Stimulated activated naive CD4-positive, alpha-beta T cell (primary cell): ENCODE data around the gene ANKRD33B.
"Not testable (repeated sequence)": the region's sequence is repeated elsewhere in the genome, so short reads cannot be mapped to it uniquely, and the experiment has no call there.

Experiments used
- DNase-seq, 6 experiments: peaks; one replicate each; lab custom pipeline; 2025; lab: John Stamatoyannopoulos, UW

The ANKRD33B gene

DNA sequence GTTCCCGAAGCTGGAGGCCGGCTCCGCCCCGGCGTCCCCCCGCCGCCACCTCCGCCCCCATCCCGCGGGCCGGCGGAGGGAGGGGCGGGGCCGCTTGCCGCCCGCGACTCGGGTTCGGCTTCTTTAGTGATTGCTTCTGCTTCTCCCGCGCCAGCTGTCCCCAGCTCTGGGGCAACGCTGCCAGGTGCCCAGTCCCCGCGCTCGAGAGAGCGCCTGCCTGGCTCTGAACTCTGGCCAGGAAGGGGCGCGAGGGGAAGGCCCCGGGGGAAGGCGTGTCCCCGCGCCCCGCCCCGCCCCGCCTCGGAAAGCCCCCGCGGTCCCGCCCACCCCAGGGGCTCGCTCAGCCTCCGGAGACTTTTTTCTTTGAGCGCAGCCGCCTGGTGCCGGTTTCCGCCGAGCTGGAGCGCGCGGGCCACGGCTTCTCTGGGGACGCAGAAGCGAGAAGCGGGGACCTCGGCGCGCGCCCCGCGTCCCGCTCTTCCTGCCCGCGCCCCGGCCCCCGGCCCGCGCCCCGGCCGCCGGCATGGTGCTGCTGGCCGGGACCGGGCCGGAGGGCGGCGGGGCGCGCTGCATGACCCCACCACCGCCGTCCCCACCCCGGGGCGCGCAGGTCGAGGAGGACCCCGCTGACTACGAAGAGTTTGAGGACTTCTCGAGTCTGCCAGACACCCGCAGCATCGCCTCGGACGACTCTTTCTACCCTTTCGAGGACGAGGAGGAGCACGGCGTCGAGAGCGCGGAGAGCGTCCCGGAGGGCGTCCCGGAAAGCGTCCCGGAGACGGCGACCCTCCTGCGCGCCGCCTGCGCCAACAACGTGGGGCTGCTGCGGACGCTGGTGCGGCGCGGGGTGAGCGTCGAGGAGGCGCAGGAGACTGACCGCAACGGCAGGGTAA lies at the start of gene ANKRD33B:
TSS of gene ANKRD33B (plus strand) at position 126 of the 893 bp plus-strand sequence. CDS start at position 524, 398 bp downstream.
- DNase-seq: peak; percentile 45 to 74 (median 64)

DNA sequence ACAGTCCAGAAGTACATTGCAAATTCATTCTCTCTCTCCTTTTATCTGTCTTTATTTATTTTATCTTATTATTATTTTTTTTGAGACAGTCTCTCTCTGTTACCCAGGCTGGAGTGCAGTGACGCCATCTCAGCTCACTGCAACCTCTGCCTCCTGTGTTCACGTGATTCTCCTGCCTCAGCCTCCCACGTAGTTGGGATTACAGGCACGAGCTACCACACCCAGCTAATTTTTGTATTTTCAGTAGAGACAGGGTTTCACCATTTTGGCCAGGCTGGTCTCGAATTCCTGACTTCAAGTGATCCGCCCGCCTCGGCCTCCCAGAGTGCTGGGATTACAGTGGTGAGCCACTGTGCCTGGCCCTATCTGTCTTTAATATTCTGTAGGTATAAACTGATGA lies 49.3 kb upstream of the ANKRD33B start:
- not testable (repeated sequence) for DNase-seq

DNA sequence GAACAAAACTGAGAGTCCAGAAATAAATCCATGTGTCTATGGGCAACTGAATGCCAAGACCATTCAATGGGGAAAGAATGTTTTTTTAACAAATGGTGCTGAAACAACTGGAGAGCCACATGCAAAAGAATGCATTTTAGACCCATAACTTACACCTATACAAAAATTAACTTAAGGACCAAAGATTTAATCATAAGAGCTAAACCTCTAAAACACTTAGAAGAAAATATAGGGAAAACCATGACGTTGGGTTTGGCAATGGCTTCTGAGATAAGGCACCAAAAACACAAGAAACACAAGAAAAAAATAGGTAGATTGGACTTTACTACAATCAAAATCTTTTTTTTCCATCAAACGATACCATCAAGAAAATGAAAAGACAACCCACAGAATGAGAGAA lies 48.4 kb upstream of the ANKRD33B start:
- DNase-seq: no peak

DNA sequence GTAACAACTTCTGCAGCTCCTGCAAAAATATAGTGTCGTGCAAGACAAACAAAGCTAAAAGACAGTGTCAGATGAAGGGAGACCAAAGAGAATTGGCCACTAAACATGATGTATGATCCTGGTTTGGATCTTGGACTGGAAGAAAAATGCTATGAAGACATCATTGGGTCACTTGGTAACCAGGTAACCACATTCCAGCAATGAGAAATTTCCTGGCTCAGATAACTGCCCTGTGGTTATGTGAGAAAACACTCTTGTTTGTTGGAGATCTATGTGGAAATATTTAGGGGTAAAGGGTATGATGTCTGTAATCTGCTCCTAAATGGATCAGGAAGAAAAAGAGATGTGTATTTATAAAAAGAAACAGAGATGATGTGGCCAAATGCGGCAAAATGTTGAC lies 45.5 kb upstream of the ANKRD33B start:
- DNase-seq: no peak

DNA sequence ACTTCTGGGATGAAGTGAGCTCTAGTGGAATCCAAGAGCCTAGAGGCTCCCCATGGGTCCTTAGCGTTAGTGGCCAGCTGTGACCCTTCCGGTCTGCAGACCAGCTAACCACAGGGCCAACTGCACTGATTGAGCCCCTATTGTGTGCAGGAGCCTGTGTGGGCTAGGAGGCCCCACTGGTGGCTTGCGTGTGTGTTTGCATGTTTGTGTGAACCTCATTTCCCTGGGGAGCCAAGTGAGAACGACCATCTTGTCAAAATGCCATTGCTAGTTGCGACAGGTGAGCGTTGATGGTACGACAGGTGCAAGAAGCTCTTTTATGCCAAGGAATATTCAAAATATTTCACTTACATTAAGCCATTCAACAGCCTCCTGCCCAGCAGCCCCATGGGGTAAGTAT lies 44.1 kb upstream of the ANKRD33B start:
- DNase-seq: no peak

DNA sequence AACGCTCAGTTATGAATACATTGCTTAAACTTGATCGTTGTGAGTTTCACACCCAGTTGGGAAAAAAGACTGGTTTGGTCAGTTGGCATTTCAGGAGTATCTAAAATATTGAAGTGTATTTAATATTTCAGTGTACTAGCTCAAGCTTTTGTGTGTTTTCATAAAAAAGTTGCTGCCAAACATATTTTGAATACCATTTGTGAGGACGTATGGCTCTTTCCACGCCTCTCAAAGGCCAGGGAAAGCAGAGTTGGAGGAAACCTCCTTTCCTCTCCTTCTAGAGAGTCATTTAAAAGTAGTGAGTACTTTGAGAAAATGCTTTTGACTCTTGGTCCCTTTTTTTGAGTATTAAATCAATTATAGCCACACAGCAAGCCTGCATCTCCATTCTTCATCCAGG lies 43.2 kb upstream of the ANKRD33B start:
- DNase-seq: no peak

DNA sequence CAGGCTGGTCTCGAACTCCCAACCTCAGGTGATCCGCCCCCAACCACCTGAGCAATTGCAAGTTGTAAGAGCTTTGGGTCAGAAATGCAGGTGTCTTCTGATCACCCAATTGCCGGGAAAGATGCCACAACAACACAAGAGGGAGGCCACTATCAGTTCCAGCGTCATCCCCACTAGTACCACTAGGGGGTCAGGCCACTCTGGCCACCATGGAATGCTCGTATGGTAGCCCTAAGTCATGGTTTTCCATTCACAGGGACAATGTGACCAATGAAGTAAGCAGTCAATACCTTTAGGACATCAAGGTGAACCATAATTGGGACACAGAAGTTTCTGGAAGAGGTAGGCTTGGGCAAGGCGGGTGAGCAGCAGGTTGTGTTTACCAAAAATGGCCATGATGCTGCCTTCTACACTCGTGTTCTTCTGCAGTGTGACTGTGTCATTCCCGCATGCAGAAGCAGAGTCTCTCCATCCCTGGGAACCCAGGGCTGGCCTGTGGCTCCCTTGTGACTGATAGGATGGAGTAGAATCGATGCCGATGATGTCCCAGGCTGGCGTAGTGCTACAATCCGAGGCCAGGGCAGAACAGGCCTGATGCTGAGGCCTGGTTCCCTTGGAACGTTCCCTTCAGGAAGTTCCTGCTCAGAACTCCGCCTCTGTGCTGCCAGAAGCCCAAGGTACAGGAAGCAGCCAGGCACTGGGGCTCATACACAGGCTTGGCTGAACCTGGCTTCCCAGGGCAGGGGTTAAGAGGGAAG lies 42.2 kb upstream of the ANKRD33B start:
- DNase-seq: no peak

DNA sequence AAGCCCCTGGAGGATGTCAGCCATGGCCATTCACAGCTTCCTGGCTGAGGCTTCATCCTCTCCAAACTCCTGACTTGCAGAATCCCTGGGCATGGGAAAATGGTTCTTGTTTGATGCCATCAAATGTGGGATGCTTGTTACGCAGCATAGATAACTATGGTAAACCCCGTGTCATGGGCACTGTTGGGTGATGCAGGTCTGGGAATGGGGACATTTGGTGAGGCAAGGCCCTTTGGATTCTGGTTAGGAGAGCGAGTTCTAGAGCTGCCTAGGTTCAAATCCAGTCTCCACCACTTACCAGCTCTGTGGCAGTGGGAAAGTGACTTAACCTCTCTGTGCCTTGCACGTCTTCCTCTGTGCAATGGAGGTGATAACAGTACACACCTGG lies 41.7 kb upstream of the ANKRD33B start:
- DNase-seq: no peak

DNA sequence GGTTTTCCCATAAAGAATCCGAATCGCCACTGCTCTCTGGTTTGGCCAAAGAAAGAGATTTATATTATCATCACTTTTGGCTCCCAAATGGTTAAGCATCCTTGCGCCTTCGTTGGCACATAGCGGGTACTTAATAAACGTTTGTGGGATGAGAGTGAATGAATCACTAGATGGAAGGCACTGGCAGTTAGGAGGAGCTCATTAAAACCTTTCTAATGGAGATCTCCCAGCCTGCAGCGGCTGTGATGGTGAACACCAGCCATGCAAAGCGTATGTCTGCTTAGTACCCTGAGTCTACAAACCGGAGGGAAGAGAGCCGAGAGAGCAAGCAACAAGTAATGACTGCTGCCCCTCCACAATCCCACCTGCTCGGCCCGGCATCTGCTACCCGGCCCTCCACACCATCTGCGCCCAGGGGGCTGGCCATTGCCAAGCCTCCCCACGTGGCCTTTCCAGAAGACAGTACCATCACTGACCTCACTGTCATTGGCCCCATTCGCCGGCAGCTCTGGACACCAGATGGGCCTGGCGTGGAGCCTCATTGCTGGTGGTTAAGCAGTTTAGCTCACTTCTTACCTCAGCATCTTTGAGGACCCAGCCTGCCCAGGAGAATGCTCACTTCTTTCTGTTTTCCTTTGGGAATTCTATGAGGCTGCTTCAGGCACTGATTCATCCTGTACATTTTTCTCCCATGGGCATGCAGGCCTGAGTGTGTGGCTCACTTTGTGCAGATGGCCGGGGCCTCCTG lies 39.3 kb upstream of the ANKRD33B start:
- no peak for DNase-seq

DNA sequence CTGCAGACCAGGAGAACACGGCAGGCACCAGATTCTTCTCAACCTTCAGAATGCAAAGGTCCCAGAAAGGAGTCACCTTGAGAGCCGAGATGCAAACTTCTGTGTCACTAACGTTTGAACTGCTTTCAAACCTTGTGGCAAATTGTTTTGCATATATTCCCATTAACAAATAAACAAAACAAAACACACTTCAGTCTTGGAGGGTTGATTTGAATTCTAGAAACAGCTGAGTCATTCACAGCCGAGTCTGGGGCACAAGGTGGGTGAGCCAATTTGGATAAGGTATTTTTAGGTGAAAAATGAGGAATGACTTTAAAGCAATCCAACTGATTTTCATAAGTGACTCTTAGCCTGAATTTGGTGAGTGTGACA lies 38.8 kb upstream of the ANKRD33B start:
- DNase-seq: no peak

DNA sequence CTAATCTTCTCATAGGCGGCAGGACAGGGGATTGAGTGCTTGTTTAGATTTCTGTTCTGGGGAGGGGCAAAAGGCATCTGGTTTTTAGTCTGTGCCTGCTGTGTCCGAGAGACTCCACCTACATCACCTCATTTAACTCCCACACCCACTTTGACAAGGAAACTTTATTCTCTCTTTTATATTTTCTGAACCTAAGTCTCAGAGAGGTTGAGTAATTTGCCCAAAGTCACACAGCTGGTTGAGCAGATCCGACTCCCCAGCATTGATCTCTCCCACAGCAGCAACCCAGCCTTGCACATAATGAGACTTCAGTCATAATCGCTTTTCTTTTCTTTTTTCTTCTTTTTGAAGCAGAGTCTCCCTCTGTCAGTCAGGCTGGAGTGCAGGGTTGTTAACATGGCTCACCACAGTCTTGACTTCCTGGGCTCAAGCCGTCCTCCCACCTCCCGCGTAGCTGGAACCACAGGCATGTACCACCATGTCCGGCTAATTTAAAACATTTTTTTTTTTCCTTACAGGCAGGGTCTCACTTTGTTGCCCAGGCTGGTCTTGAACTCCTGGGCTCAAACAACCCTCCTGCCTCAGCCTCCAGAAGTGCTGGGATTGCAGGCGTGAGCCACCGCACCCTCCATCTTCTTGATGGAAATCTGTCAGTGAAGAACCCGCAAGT lies 36.5 kb upstream of the ANKRD33B start:
- DNase-seq: no peak

DNA sequence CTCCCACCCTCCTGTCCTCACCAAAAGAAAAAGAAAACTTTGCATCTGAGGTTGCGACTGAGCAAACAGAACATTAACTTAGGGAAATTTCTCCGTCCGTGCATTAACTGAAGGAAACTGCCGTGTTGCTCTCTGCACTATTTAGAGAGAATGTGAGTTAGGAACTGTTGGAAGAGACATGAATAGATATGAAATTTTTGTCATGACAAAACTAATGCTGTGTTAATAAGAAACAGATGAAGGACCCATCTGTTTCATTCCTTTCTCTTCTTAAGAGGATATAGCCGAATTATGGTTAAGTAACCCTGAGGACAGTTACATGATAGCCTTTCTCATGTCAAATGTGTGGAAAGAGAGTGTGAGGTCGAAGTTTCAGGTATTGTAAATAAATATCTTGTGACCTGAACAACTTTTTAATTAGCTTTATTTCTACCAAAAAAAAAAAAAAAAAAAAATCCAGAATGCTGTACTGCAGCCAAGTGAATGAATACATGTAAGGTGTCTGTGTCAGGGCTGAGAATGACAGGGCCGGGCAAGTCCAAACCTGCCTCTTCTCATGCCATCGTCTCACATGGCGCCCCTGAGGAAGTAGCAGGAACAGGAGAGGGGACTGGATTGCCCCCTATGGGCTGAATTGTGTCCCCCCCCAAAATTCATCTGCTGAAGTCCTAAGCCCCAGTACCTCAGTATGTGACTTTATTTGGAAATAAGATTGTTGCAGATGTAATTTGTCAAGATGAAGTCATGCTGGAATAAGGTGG lies 35.6 kb upstream of the ANKRD33B start:
- no peak for DNase-seq

DNA sequence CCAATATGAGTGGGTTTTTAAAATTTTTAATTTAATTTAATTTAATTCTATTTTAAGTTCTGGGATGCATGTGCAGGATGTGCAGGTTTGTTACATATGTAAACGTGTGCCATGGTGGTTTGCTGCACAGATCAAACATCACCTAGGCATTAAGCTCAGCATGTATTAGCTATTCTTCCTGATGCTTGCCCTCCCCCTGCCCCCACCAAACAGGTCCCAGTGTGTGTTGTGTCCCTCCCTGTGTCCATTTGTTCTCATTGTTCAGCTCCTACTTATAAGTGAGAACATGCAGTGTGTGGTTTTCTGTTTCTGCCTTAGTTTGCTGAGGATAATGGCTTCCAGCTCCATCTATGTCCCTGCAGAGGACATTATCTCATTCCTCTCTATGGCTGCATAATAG lies 35.0 kb upstream of the ANKRD33B start:
- DNase-seq: no peak

DNA sequence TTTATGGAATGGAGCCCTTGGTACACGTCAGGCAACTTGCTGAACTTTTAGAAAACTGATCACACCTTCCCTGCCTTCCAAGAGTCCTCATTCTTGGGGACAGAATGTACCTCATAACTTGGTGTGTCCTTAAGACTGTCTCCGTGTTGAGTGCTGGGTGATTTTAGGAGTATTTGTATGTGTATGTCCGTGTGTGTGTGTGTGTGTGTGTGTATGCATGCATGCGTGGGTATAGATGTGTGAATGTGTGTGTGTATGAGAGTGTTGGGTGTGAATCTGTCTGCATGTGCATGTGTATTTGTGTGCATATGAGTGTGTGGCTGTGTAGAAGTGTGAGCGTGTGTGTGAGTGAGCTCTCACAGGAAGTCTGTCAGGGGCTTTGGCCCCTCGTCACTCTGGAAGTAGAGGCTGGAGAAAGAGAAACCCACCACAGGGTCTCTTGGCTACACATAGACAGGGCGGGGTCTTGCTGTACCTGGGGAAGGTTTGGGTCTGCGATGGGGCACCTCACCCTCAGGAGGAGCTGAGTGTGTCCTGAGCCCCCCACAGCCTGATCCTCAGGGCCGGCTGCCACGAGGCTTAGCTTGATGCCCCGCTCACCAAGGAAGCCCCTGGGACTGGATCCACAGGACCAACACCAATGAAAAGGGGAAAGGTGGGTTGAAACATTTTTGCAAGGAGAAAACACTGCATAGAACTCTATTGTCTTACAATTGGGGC lies 33.1 kb upstream of the ANKRD33B start:
- no peak for DNase-seq

DNA sequence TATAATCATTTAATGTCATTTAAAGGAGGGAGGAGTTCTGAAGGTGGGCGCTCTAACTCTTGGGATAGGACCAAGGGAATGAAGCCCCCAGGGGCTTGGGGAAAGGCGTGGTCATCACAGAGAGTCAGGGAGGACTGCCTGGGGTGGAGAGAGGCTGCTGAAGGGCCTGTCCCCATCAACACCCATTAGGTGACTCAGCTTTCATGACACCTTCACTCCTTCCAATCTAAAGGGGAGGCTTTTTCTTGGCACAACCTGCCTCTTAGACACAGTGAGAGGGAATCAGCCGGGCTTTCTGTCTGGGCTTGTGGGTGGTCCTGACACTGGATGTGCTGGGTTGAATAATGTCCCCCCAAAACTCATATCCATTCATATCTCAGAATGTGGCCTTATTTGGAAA lies 31.4 kb upstream of the ANKRD33B start:
- no peak for DNase-seq

DNA sequence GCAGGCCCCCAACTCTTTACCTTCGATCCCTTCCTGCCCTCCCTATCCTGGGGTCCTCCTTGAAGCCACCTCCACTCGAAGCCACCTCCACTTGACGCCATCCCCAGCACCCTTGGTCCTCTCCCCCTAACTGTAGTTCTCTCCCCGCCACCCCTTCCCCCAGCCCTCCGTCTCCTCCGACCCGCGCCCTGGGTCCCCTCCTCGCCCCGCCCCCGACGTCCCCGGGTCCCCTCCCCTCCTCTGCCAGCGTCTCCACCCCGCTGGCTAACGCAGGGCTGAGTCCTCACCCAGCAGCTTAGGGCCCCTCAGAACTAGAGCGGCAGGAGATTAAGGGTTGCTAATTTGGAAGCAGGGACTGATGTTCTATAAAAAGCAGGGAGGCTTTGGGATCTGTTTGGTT lies 30.6 kb upstream of the ANKRD33B start:
- DNase-seq: no peak

DNA sequence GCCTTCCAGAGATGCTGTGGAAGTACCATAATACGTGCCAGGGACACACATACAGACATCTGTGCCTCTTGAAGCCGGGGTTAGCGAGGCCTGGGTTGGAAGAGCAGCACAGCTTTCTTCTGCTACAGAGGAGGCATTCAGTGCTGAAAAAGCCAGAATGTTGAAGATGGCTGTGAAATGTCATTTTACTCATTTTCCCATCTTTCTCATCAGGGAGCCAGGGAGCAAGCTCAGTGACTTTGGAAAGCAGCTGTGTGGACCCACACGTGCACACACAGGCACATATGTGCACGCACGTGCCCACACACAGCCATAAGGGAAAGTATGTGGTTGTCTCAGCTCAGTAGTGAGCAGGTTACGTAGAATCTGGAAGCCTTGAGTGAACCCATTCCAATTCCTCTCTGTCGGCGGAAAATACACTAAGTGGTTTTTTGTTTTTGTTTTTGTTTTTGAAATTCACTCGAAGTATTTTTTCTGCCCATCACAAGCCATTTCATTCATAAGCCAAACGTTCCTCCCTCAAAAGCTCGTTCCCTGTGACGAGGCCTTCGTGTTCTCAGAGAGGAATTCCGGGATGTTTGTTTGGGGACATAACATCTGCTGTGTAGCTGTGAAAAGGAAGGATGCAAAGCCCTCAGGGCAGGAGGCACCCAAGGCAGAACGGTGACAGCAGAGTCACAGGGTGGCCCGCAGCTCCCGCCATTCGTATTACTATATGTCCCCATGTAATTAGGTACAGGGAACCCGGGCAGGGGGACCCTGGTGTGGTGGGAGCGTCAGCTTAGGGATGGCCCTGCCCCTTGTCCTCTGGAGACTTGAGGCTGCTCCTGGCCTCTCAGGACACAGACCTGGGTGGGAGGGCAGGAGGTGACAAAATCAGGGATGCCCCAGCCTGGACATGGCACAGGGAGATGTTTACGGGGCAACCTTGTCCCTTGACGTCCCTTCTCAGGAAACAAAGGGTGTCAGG lies 29.0 kb upstream of the ANKRD33B start:
- DNase-seq: no peak

DNA sequence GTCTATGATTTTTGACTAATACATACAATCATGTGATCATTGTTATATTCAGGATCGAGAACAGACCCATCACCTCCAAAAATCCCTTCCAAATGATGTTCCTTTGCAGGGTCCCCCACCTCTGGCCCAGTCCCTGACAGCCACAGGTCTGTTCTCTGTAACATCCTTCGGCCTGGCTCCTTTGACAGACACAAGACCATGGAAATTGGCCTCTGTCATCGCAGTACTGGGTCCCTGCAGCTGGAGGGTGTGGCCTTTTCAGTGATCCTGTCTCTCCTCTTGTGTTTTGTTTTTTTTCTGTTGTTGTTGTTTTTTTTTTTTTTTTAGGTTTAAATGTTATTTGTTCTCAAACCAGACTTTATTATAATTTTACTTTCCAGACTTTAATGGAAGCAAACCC lies 27.4 kb upstream of the ANKRD33B start:
- DNase-seq: no peak

DNA sequence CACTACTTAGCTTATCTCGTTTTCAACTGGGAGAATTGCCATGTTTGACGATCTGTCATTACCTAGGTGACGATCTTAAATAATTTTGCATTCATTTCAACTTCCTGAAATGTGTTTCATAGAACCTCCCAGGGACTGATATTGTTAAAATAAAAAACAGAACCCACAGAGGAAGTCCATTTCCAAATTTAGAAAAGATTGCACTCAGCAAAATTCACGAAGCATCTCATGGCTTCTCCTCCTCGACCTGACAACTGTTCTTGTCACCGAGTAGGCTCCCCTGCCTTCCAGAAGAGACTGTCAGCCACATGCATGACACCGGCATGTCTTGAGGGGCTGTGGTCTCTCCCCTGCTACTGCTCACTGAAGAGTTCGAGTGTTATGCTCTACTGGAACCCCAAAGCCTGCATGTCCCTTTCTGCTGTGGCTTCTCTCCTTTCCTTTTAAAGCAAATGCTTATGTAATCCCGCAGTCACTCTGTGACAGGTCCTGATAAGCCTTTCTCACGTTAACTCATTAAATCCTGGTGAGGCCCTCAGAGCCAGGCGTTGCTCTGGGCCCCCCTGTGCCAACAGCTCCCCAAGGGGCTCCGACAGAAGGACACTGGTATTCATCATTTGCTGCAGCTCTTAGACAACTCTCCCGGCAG lies 26.8 kb upstream of the ANKRD33B start:
- DNase-seq: no peak
